Endothelial cell of umbilical vein (primary cell): Measurements from ENCODE around the gene ZNF528. TPM values are rescaled to one million over a fixed set of nuclear protein-coding genes. Genes with fewer than 3 reads are reported as not detected.

Experiments used
- BruUV-seq: library from RNA; stranded (reverse); fragments of 400-500 nt; replicated peaks from 2 replicates; lab custom pipeline; 2021; lab: Mats Ljungman, UMichigan
- CTCF ChIA-PET: fragments of 300-600, 350-600 bp; sonication (Branson Sonifier 250); formaldehyde crosslinking; loops from one replicate; lab custom pipeline; 2021; ENCODE audit warnings: antibody characterized with exemption, inconsistent platforms; lab: Charles Lee
- POLR2A ChIA-PET: fragments of 300-600, 350-600 bp; sonication (Branson Sonifier 250); formaldehyde crosslinking; loops from one replicate; lab custom pipeline; 2021; ENCODE audit warnings: antibody characterized with exemption, inconsistent platforms; lab: Charles Lee
- DNase-seq: peaks from one replicate; pipeline ENCODE4 v3.0.0-alpha.2; 2011; ENCODE audit warnings: low read depth, low spot score
- FAIRE-seq: peaks from 2 replicates; lab custom pipeline; 2011; peaks lifted over from hg19 to GRCh38; lab: Jason Lieb, UNC
- H2AFZ ChIP-seq: 2 replicates; pipeline ENCODE4 v1.6.0; 2012; ENCODE audit warnings: low read depth, low read length, control low read depth, inconsistent platforms
- H3K27ac ChIP-seq: 2 replicates; pipeline ENCODE4 v1.5.1; 2011; ENCODE audit warnings: low read depth, mild to moderate bottlenecking, control low read depth, low read length, moderate library complexity; ENCODE audit not compliant: insufficient read depth
- H3K27me3 ChIP-seq, 2 experiments: 2 replicates each; pipeline versions ENCODE4 v1.6.0 to v1.6.1; 2011; ENCODE audit warnings: low read length in 2 of 2, mixed read lengths in 1 of 2; ENCODE audit not compliant: control insufficient read depth in 2 of 2, insufficient read depth in 2 of 2
- H3K36me3 ChIP-seq, 2 experiments: 2 replicates in 1 of 2; 3 replicates in 1 of 2; pipeline ENCODE4 v1.5.1; 2011; ENCODE audit warnings: low read length in 2 of 2, mild to moderate bottlenecking in 1 of 2, moderate library complexity in 1 of 2; ENCODE audit not compliant: control insufficient read depth in 2 of 2, insufficient read depth in 2 of 2; ENCODE audit errors: extremely low read depth in 1 of 2
- H3K4me1 ChIP-seq: 3 replicates; pipeline ENCODE4 v1.5.1; 2011; ENCODE audit warnings: mild to moderate bottlenecking, low read length; ENCODE audit not compliant: control insufficient read depth, insufficient read depth; ENCODE audit errors: extremely low read depth
- H3K4me2 ChIP-seq: 2 replicates; pipeline ENCODE4 v1.6.1; 2011; ENCODE audit warnings: low read length, control low read depth, mixed read lengths; ENCODE audit not compliant: insufficient read depth
- H3K4me3 ChIP-seq, 3 experiments: fragments of 200-600 bp in 1 of 3; sonication (generic), shearing (Covaris generic) in 1 of 3; replicated peaks in 1 of 3; 2 replicates each; pipeline ENCODE4 v1.5.1; 2011 to 2016; ENCODE audit warnings: control low read depth in 3 of 3, low read length in 3 of 3, mild to moderate bottlenecking in 2 of 3, inconsistent platforms in 1 of 3, low read depth in 1 of 3, moderate library complexity in 1 of 3; ENCODE audit not compliant: insufficient read depth in 1 of 3
- H3K79me2 ChIP-seq: 2 replicates; pipeline ENCODE4 v1.6.0; 2012; ENCODE audit warnings: low read length, inconsistent platforms; ENCODE audit not compliant: control insufficient read depth, insufficient read depth
- H3K9ac ChIP-seq: replicated peaks from 2 replicates; pipeline ENCODE3; 2011; ENCODE audit warnings: low read length, control low read depth; ENCODE audit not compliant: insufficient read depth; ENCODE audit errors: extremely low read depth
- H3K9me1 ChIP-seq: replicated peaks from 3 replicates; pipeline ENCODE4 v1.6.0; 2011; ENCODE audit warnings: mild to moderate bottlenecking, low read length; ENCODE audit not compliant: control insufficient read depth, insufficient read depth; ENCODE audit errors: extremely low read depth
- H3K9me3 ChIP-seq: replicated peaks from 2 replicates; pipeline ENCODE4 v1.5.1; 2012; ENCODE audit warnings: low read length, inconsistent platforms; ENCODE audit not compliant: control insufficient read depth, insufficient read depth
- H4K20me1 ChIP-seq: replicated peaks from 2 replicates; pipeline ENCODE3; 2011; ENCODE audit warnings: mild to moderate bottlenecking, low read length; ENCODE audit not compliant: control insufficient read depth, insufficient read depth; ENCODE audit errors: extremely low read depth
- EZH2 ChIP-seq: IDR thresholded peaks from 2 replicates; pipeline ENCODE4 v1.6.1; 2012; ENCODE audit warnings: borderline replicate concordance, low read depth, mild to moderate bottlenecking, moderate library complexity, low read length, inconsistent platforms; ENCODE audit not compliant: severe bottlenecking
- FOS ChIP-seq: IDR thresholded peaks from 2 replicates; pipeline ENCODE4 v1.6.1; 2011; ENCODE audit warnings: mild to moderate bottlenecking, low read length, moderate library complexity, borderline replicate concordance; ENCODE audit not compliant: insufficient read depth
- GATA2 ChIP-seq: IDR thresholded peaks from 2 replicates; pipeline ENCODE4 v1.7.0; 2011; ENCODE audit warnings: low read depth, mild to moderate bottlenecking, moderate library complexity, mixed read lengths, low read length; ENCODE audit not compliant: insufficient read length, insufficient read depth
- JUN ChIP-seq: IDR thresholded peaks from 2 replicates; pipeline ENCODE4 v1.6.1; 2011; ENCODE audit warnings: borderline replicate concordance, low read depth; ENCODE audit not compliant: insufficient read length, insufficient read depth
- MYC ChIP-seq: IDR thresholded peaks from one replicate; pipeline ENCODE4 v1.6.1; 2011; ENCODE audit warnings: mild to moderate bottlenecking, low read depth, low read length
- POLR2A ChIP-seq: IDR thresholded peaks from 2 replicates; pipeline ENCODE4 v1.6.1; 2012; ENCODE audit warnings: low read depth, mild to moderate bottlenecking, control low read depth, low read length
- POLR2AphosphoS5 ChIP-seq: IDR thresholded peaks from 2 replicates; pipeline ENCODE4 v1.6.1; 2012; ENCODE audit warnings: low read depth, mild to moderate bottlenecking, control low read depth, low read length, moderate library complexity; ENCODE audit not compliant: insufficient read depth
- dilution Hi-C: fragments of 300-500 bp; cut with MboI; formaldehyde crosslinking; loops from one replicate; pipeline ENCODE4 v1.15.0; 2019; ENCODE audit warnings: low sequenced_read_pairs; ENCODE audit not compliant: extremely low pct_ligation_motif_present
- intact Hi-C: fragments of 100-400 bp; cut with micrococcal nuclease; formaldehyde crosslinking; loops from one replicate; pipeline ENCODE4 v1.10.0; 2022
- polyA plus RNA-seq, 4 experiments: library from polyadenylated mRNA; depleted of rRNA in 3 of 4; stranded (reverse) in 3 of 4; unstranded in 1 of 4; fragments of >200 nt; gene quantifications; 2 replicates each; pipeline versions ENCODE4 v1.2.1 to v1.2.3, GENCODE V29; 2011 to 2012; ENCODE audit warnings: missing spikeins in 1 of 4
- total RNA-seq: library from RNA; stranded (reverse); gene quantifications from 2 replicates; pipeline ENCODE4 v1.2.3, GENCODE V29; 2021
- TF ChIP-seq, protein P1 (sequence below), 2 donors: IDR thresholded peaks; 1 replicate in 1 of 2; 2 replicates in 1 of 2; pipeline ENCODE4 v1.5.1; 2011; ENCODE audit warnings: low read length in 2 of 2, mild to moderate bottlenecking in 2 of 2, moderate library complexity in 2 of 2, control low read depth in 1 of 2, inconsistent platforms in 1 of 2, low read depth in 1 of 2; ENCODE audit not compliant: insufficient read depth in 1 of 2; ENCODE audit errors: extremely low read depth in 1 of 2
- TF ChIP-seq, protein P2 (sequence below): IDR thresholded peaks from 2 replicates; pipeline ENCODE4 v1.6.1; 2011; ENCODE audit not compliant: insufficient read depth, insufficient read length

ZNF528 gene
- total and polyA plus RNA-seq, 2 donors (not counting 3 experiments of a cell fraction or from before 2014, with no cell fraction given): 6.2 to 16.1 TPM

DNA sequence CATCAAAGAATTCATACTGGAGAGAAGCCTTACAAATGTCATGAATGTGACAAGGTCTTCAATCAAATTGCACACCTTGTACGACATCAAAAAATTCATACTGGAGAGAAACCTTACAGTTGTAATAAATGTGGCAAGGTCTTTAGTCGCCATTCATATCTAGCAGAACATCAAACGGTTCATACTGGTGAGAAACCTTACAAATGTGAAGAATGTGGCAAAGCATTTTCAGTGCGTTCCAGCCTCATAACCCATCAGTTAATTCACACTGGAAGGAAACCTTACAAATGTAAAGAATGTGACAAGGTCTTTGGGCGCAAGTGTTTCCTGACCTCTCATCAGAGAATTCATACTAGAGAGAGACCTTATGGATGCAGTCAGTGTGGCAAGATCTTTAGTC lies 18.1 kb downstream of the ZNF528 start:
- no peaks in the 10 kb centered on the region for H4K20me1 ChIP-seq
- no peak for DNase-seq
- no peaks in the 10 kb centered on the region for H3K9me1 ChIP-seq
- H3K4me2 ChIP-seq: no peak overlapping the region
- BruUV-seq: no TSS peak
- no peak for FAIRE-seq
- no peak overlapping the region for H3K9ac ChIP-seq
- H3K4me1 ChIP-seq: no peaks in the 10 kb centered on the region
- H2AFZ ChIP-seq: no peak overlapping the region
- intact Hi-C loops: no loop called here
- no peaks in the 10 kb centered on the region for H3K79me2 ChIP-seq
- ChIA-PET CTCF (no interaction called here), POLR2A (no interaction called here)
- dilution Hi-C loops: no loop called here
- H3K27me3 ChIP-seq: no peaks in the 10 kb centered on the region
- no peaks in the 10 kb centered on the region for H3K36me3 ChIP-seq
- TF ChIP-seq EZH2 (no peak), GATA2 (no peak), POLR2A (no peak), POLR2AphosphoS5 (no peak), FOS (no peak), JUN (no peak), MYC (no peak)
- TF ChIP-seq, protein P1, sequence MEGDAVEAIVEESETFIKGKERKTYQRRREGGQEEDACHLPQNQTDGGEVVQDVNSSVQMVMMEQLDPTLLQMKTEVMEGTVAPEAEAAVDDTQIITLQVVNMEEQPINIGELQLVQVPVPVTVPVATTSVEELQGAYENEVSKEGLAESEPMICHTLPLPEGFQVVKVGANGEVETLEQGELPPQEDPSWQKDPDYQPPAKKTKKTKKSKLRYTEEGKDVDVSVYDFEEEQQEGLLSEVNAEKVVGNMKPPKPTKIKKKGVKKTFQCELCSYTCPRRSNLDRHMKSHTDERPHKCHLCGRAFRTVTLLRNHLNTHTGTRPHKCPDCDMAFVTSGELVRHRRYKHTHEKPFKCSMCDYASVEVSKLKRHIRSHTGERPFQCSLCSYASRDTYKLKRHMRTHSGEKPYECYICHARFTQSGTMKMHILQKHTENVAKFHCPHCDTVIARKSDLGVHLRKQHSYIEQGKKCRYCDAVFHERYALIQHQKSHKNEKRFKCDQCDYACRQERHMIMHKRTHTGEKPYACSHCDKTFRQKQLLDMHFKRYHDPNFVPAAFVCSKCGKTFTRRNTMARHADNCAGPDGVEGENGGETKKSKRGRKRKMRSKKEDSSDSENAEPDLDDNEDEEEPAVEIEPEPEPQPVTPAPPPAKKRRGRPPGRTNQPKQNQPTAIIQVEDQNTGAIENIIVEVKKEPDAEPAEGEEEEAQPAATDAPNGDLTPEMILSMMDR (IDR thresholded peaks at IDR 0.05; ENCODE audit: extremely low read depth in 1 of 2, insufficient read depth in 1 of 2, low read depth in 1 of 2, low read length in 2 of 2): no peak
- TF ChIP-seq, protein P2, sequence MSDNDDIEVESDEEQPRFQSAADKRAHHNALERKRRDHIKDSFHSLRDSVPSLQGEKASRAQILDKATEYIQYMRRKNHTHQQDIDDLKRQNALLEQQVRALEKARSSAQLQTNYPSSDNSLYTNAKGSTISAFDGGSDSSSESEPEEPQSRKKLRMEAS: no peak
- H3K9me3 ChIP-seq: peaks cover 4% of the 10 kb centered on the region
- H3K27ac ChIP-seq: no peak overlapping the region
- H3K4me3 ChIP-seq: no peak overlapping the region
